HG02938 (cell line): ENCODE measurements around the gene APBB1IP.
A peak's percentile ranks its signal among the peaks of the same experiment; 100 is the strongest.
"Not testable (repeated sequence)": the region's sequence is repeated elsewhere in the genome, so short reads cannot be mapped to it uniquely, and the experiment has no call there.

Experiments
- ATAC-seq: cut with Tn5 transposase; IDR thresholded peaks from one replicate; pipeline ENCODE4 v1.9.1; 2021; ENCODE audit warnings: mild to moderate bottlenecking, moderate library complexity; ENCODE audit not compliant: unreplicated experiment

Gene APBB1IP

GRCh38 chr10:26554246-26554645 is 116.1 kb downstream of the APBB1IP start:
- ATAC-seq: no peak

GRCh38 chr10:26555719-26556368 is 117.7 kb downstream of the APBB1IP start:
- ATAC-seq: no peak

DNA sequence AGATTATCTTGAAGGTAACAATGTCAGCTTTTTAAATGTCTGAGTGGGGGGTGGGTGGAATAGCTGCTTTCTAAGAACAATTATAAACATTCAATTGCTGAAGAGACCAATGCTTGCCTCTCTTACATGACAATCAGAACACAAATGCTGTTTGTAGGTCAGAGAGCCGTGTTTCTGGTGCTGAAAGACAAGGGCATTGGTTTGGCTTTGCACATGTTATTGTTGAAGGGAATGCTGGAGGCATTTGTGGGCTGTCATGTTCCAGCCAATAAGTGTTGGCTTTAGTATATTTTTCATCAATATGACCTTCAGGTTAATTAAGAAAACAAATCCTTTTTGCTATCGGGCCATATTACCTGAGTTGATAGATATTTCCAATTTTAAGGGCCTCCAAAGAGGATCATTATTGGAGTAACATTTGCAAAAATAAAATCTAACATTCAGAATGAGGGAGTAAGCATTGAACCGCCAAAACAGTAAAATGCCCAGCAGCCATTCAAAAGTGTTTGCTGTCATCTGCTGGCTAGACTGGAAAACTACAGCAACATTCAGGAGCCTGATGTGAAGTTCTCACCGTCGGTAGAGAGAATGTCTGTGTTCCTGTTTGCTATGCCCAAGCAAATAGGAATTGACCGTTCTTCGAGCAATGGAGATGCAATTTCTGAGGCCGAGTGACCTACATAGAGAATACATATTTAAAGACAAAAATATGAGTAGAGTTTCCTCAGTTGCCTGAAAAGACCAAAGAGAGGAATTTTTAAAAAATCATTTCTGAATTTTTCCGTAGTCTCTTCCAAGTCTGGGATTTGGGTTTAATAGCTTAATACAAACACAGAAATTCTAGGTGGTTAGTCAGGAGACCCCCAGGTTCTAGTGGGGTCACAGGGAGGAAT is 118.9 kb downstream of the APBB1IP start:
- ATAC-seq: peak; percentile 56

GRCh38 chr10:26557641-26558014 is 119.5 kb downstream of the APBB1IP start:
- ATAC-seq: no peak

DNA sequence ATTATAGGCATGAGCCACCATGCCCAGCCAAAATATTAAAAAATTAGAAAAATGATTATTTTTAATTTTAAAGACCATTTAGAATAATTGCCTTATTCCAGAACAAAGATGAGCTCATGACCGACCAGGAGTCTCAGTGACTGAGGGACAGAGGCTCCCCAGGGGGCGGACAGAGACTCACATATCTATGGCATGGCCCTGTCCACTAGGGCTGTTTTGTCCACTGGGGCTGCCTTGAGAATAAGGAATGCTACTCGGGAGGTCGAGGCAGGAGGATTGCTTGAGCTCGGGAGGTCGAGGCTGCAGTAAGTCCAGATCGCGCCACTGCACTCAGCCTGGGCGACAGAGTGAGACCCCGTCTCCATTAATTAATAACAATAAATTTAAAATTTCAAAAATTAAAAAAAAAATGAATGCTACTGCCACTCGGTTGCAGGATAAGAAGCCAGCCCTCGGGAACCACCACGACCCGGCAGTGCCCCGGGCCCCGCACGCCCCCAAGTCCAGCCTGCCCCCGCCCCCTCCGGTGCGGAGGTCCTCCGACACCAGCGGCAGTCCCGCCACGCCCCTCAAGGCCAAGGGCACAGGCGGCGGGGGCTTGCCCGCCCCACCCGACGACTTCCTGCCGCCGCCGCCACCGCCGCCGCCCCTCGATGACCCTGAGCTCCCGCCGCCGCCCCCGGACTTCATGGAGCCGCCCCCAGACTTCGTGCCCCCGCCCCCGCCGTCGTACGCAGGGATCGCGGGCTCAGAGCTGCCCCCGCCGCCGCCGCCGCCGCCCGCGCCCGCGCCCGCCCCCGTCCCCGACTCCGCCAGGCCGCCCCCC is 128.6 kb downstream of the APBB1IP start:
- ATAC-seq: no peak

- no peak for ATAC-seq
Observed at GRCh38 chr10:26567351-26567721, 129.2 kb downstream of the APBB1IP start.

GRCh38 chr10:26571655-26572054 is 133.5 kb downstream of the APBB1IP start:
- no peak for ATAC-seq

GRCh38 chr10:26573674-26574073 is 135.5 kb downstream of the APBB1IP start:
- ATAC-seq: no peak

GRCh38 chr10:26574783-26575182 is 136.6 kb downstream of the APBB1IP start:
- peak; percentile 92 for ATAC-seq

DNA sequence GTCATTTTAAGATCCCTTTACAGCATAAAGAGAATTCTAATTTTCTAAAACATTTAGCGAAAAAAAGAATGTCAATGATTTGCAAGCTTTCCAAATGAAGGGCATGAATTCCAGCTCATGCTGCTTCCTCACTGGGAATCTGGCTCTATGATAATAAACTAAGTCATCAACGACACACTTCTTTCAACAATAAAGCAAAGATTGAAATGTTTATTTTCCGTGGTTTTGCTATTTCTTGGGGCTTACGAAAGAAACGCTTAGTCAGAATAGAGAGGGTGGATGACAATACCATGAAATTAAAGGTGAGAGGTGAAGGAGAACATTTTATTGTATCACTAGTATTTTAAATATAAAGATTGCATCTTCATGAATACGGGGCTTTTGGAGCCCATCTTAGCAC is 140.2 kb downstream of the APBB1IP start:
- not testable (repeated sequence) for ATAC-seq

DNA sequence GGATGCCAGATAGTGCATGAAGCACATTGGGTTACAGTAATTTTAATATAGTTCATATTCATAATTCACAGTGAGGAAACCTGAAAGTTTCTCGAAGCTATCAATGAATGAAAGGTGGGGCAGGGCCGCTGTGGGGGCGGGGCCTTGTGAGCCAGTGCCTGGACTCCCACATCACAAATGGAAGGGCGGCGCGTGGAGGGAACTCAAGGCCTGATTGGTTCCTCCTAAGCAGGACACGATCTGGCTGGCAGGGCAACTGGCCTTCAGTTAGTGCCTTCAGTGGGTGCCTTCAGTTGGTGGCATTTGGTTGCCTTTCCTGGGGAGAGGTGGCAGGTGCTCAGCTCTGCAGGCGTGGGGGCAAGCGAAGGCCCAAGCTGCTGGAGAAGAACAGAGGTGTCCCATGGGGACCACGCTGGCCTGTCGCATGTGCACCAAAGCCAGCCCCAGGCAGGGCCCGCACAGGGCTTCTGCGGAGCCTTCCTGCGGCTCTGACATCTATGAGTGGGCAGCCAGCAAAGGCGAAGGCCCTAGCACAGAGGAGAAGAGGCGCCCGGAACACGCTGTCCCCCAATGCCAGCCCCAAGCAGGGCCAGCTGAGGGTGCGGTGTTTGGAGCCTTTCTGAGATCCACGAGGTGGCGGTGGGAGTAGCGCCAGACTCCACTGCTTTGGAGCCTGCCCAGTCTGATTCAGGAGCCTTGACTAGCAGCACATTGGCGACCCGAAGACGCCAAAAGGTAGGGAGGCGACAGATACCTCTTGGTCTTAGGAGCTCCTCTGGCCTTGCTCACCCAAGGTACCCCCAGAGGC is 141.3 kb downstream of the APBB1IP start:
- no peak for ATAC-seq

DNA sequence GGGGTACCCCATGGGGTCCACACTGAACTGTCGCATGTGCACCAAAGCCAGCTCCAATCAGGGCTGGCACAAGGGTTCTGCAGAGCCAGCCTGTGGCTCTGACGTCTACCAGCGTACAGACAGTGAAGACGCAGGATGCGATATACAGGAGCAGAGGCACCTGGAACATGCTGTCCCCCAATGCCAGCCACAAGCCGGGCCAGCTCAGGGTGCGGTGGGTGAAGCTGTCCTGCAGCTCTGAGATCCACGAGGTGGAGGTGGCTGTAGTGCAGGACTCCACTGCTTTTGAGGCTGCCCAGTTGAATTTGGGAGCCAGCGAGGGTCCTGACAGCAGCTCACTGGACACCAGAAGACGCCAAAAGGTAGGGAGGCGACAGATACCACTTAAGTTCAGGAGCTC is 148.1 kb downstream of the APBB1IP start:
- no peak for ATAC-seq

DNA sequence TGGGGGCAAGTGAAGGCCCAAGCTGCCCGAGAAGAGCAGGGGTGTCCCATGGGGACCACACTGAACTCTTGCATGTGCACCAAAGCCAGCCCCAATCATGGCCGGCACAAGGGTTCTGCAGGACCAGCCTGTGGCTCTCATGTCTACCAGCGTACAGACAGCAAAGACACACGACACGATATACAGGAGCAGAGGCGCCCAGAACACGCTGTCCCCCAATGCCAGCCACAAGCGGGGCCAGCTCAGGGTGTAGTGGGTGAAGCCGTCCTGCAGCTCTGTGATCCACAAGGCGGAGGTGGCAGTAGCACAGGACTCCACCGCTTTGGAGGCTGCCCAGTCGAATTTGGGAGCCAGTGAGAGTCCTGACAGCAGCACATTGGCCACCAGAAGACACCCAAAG is 150.5 kb downstream of the APBB1IP start:
- ATAC-seq: no peak

GRCh38 chr10:26589813-26590212 is 151.7 kb downstream of the APBB1IP start:
- ATAC-seq: not testable (repeated sequence)

DNA sequence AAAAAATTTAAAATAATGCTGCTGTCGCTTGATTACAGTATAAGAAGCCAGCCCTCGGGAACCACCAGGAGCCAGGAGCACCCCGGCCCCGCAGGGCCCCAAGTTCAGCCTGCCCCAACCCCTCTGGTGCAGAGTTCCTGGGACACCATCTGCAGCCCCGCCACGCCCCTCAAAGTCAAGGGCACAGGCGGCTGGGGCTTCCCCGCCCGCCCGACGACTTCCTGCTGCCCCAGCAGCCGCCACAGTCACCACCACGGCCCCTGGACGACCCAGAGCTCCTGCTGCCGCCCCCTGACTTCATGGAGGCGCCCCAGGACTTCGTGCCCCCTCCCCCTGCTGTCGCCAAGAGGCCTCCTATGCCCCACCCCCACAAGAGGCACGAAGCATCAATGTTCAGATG is 155.8 kb downstream of the APBB1IP start:
- no peak for ATAC-seq

- not testable (repeated sequence) for ATAC-seq
Observed at GRCh38 chr10:26603283-26603682, 165.1 kb downstream of the APBB1IP start.

DNA sequence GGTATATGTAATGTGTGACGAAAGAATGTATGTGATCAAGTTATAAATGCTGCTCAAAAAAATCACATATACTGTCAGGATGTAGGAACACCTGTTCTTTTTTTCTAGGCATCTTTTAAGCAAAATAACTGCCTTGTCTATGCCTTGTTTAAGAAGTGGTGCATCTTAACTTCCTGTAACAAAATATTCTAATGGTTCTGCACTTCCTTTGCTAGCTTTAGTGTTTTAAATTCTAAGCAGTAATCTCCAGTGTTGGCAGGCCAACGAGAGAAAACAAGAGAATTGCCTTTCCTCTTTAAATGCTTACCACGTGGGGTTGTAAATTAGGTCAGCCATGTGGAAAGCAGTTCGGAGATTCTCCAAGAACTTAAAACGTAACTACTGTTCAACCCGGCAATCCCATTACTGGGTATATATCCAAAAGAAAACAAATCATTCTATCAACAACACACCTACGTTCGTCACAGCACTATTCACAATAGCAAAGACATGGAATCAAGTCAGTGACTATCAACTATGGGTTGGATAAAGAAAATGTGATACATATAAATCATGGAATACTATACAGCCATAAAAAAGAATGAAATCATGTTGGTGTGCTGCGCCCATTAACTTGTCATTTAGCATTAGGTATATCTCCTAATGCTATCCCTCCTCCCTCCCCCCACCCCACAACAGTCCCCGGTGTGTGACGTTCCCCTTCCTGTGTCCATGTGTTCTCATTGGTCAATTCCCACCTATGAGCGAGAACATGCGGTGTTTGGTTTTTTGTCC is 166.4 kb downstream of the APBB1IP start:
- not testable (repeated sequence) for ATAC-seq

DNA sequence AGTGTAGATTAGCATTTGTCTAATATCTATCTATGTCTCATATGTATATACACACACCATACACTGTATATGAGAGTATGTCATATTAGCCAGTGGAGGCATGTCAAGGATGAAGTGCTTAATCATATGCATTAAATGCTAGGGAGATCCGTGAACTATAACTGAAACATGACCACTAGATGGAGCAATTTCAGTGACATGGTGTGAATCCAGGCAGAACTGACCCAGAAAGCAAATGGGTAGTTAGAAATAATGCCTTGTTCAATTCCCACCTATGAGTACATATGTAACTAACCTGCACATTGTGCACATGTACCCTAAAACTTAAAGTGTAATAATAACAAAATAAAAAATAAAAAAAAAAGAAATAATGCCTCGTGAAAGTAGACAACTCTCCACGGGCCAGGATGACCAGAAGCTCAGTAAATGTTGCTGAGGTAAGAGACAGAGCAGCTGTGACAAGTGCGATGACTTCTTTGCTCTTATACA is 168.3 kb downstream of the APBB1IP start:
- ATAC-seq: peak; percentile 77

- ATAC-seq: no peak
Observed at GRCh38 chr10:26612151-26612915, 174.2 kb downstream of the APBB1IP start.
